GM06990 (cell line): ENCODE results near the gene COQ6.
"Not testable (repeated sequence)": the region's sequence is repeated elsewhere in the genome, so short reads cannot be mapped to it uniquely, and the experiment has no call there.

Source experiments
- DNase-seq: peaks from one replicate; pipeline ENCODE4 v3.0.0-alpha.2; 2011; ENCODE audit not compliant: insufficient read length; ENCODE audit errors: extremely low read depth
- H3K27me3 ChIP-seq: replicated peaks from 2 replicates; pipeline ENCODE4 v1.6.0; 2011; ENCODE audit warnings: low read length; ENCODE audit not compliant: control insufficient read depth, insufficient read depth
- H3K36me3 ChIP-seq: 2 replicates; pipeline ENCODE4 v1.5.1; 2011; ENCODE audit warnings: low read length; ENCODE audit not compliant: control insufficient read depth, insufficient read depth
- H3K4me3 ChIP-seq: replicated peaks from 2 replicates; pipeline ENCODE4 v1.5.1; 2011; ENCODE audit warnings: low read depth, mild to moderate bottlenecking, control low read depth, low read length
- CTCF ChIP-seq: IDR thresholded peaks from 2 replicates; pipeline ENCODE4 v1.5.1; 2011; ENCODE audit warnings: low read length, control low read depth, mild to moderate bottlenecking, inconsistent platforms; ENCODE audit not compliant: insufficient read depth, poor library complexity, severe bottlenecking

The COQ6 gene

GRCh38 chr14:73991092-73991491, 41.0 kb downstream of the COQ6 start:
- no peaks in the 10 kb centered on the region for H3K27me3 ChIP-seq
- no peak overlapping the region for H3K4me3 ChIP-seq
- DNase-seq: no peak
- TF ChIP-seq CTCF: no peak
- peaks cover 1% of the 10 kb centered on the region; the same call in 1 of the 2 replicates for H3K36me3 ChIP-seq

- H3K27me3 ChIP-seq, H3K36me3 ChIP-seq, H3K4me3 ChIP-seq, DNase-seq: not testable (repeated sequence)
These were observed 44.8 kb downstream of the COQ6 start for GRCh38 chr14:73994926-73995325.

- H3K36me3 ChIP-seq: no peaks in the 10 kb centered on the region; the same call in 1 of the 2 replicates
- H3K4me3 ChIP-seq: no peak overlapping the region
- no peak for DNase-seq
- no peak for TF ChIP-seq CTCF
- H3K27me3 ChIP-seq: no peaks in the 10 kb centered on the region
These were observed 45.9 kb downstream of the COQ6 start for GRCh38 chr14:73995977-73996378.

- Histone ChIP-seq H3K36me3 (no peaks in the 10 kb centered on the region; the same call in 1 of the 2 replicates), H3K4me3 (no peak overlapping the region), H3K27me3 (no peaks in the 10 kb centered on the region)
- no peak for DNase-seq
- no peak for TF ChIP-seq CTCF
These were observed 46.6 kb downstream of the COQ6 start for GRCh38 chr14:73996731-73997107.

GRCh38 chr14:73997108-73997943, 47.2 kb downstream of the COQ6 start:
- DNase-seq: no peak
- Histone ChIP-seq H3K27me3 (no peaks in the 10 kb centered on the region), H3K36me3 (no peaks in the 10 kb centered on the region; the same call in 1 of the 2 replicates), H3K4me3 (no peak overlapping the region)
- no peak for TF ChIP-seq CTCF

GRCh38 chr14:73997944-73998447, 47.9 kb downstream of the COQ6 start:
- H3K27me3 ChIP-seq: no peaks in the 10 kb centered on the region
- DNase-seq: no peak
- H3K4me3 ChIP-seq: no peak overlapping the region
- no peaks in the 10 kb centered on the region; the same call in 1 of the 2 replicates for H3K36me3 ChIP-seq
- no peak for TF ChIP-seq CTCF
